OCI-LY7 (cell line): ENCODE results near the gene LPCAT3. TPM values are rescaled to one million over a fixed set of nuclear protein-coding genes. Genes with fewer than 3 reads are reported as not detected.
"Not testable (repeated sequence)": the region's sequence is repeated elsewhere in the genome, so short reads cannot be mapped to it uniquely, and the experiment has no call there.

Experiments
- BruUV-seq: library from RNA; stranded (reverse); fragments of 400-500 nt; replicated peaks from 2 replicates; lab custom pipeline; 2021; lab: Mats Ljungman, UMichigan
- CTCF ChIA-PET: fragments of 300-600 bp; sonication (Branson Sonifier 250); formaldehyde crosslinking; loops from one replicate; lab custom pipeline; 2022; ENCODE audit warnings: antibody characterized with exemption; ENCODE audit not compliant: unreplicated experiment; lab: Charles Lee
- POLR2A ChIA-PET: fragments of 300-600 bp; sonication (Branson Sonifier 250); formaldehyde crosslinking; loops from one replicate; lab custom pipeline; 2022; ENCODE audit warnings: antibody characterized with exemption; lab: Charles Lee
- DNase-seq: peaks from one replicate; pipeline ENCODE4 v3.0.0-alpha.2; 2015; ENCODE audit warnings: low spot score
- H2AFZ ChIP-seq: fragments of 200-600 bp; sonication (generic), shearing (Covaris generic); 2 replicates; pipeline ENCODE4 v1.6.1; 2014; ENCODE audit warnings: mild to moderate bottlenecking, antibody characterized with exemption, low read length, moderate library complexity
- H3K27ac ChIP-seq: fragments of 200-600 bp; sonication (generic); 2 replicates; pipeline ENCODE4 v1.5.1; 2014; ENCODE audit warnings: mixed run types, low read depth, mild to moderate bottlenecking, moderate library complexity, low read length, inconsistent platforms; ENCODE audit not compliant: poor library complexity, severe bottlenecking
- H3K36me3 ChIP-seq: fragments of 200-600 bp; sonication (generic); 2 replicates; pipeline ENCODE4 v1.6.1; 2014; ENCODE audit warnings: mild to moderate bottlenecking, antibody characterized with exemption, low read length, moderate library complexity, mixed read lengths; ENCODE audit not compliant: insufficient read depth
- H3K4me1 ChIP-seq: fragments of 200-600 bp; sonication (generic); 2 replicates; pipeline ENCODE4 v1.5.1; 2014; ENCODE audit warnings: mild to moderate bottlenecking, low read length; ENCODE audit not compliant: insufficient read depth, poor library complexity, severe bottlenecking
- H3K4me2 ChIP-seq: fragments of 200-600 bp; sonication (generic); 2 replicates; pipeline ENCODE4 v1.6.1; 2014; ENCODE audit warnings: mild to moderate bottlenecking, low read length
- H3K4me3 ChIP-seq: fragments of 200-600 bp; sonication (generic); 2 replicates; pipeline ENCODE4 v1.5.1; 2014; ENCODE audit warnings: mild to moderate bottlenecking, low read depth, low read length; ENCODE audit not compliant: poor library complexity, severe bottlenecking
- H3K79me2 ChIP-seq: fragments of 200-600 bp; sonication (generic); 2 replicates; pipeline ENCODE4 v1.6.1; 2016; ENCODE audit warnings: low read depth, mild to moderate bottlenecking, low read length, moderate library complexity, mixed read lengths; ENCODE audit not compliant: insufficient read depth
- H3K9me2 ChIP-seq: fragments of 200-600 bp; sonication (generic); 2 replicates; pipeline ENCODE4 v1.6.1; 2016; ENCODE audit warnings: mild to moderate bottlenecking, low read length, mixed read lengths; ENCODE audit not compliant: insufficient read depth
- H3K9me3 ChIP-seq: fragments of 200-600 bp; sonication (generic); 2 replicates; pipeline ENCODE4 v1.6.1; 2014; ENCODE audit warnings: mild to moderate bottlenecking, mixed run types, low read length, mixed read lengths
- H4K20me1 ChIP-seq: fragments of 200-600 bp; sonication (generic); 2 replicates; pipeline ENCODE4 v1.6.1; 2014; ENCODE audit warnings: mild to moderate bottlenecking, antibody characterized with exemption, low read length, moderate library complexity, mixed read lengths; ENCODE audit not compliant: insufficient read depth
- EZH2phosphoT487 ChIP-seq: fragments of 200-600 bp; sonication (generic); IDR thresholded peaks from 2 replicates; pipeline ENCODE4 v1.6.1; 2018; ENCODE audit warnings: low read depth, borderline replicate concordance, mild to moderate bottlenecking, mixed run types, antibody characterized with exemption, low read length, moderate library complexity, mixed read lengths
- intact Hi-C: fragments of 100-400 bp; cut with micrococcal nuclease; formaldehyde crosslinking; loops from one replicate; pipeline ENCODE4 v1.10.0; 2022; ENCODE audit not compliant: unreplicated experiment
- total RNA-seq, 2 experiments: library from RNA; depleted of rRNA in 1 of 2; stranded (reverse); fragments of >200 nt in 1 of 2; shearing (Covaris generic) in 1 of 2; gene quantifications; 2 replicates each; pipeline ENCODE4 v1.2.3, GENCODE V29; 2014 to 2022
- TF ChIP-seq, protein P1 (sequence below): fragments of 200-600 bp; sonication (generic); conservative IDR thresholded peaks from 2 replicates; pipeline ENCODE4 v1.5.1; 2014; ENCODE audit warnings: mild to moderate bottlenecking, antibody characterized with exemption, low read length, moderate library complexity, mixed read lengths

LPCAT3 gene
- total RNA-seq, 2 experiments from 2014 or later: 17.4 to 29.7 TPM

DNA sequence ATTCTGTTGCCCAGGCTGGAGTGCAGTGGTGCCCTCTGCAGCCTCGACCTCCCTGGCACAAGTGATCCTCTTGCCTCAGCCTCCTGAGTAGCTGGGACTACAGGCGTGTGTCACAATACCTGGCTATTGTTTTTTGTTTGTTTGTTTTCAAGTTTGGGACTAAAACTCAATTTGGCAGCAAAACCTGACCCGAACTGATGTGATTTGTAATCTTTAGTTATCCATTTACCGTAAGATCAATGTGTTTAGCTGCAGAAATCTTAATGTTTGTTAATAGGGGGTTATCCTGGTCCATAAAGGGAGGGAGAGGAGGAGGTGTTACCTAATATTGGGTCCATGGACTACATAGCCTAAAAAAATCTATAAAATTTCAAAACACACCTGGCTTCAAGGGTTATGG lies 41.5 kb upstream of the LPCAT3 start:
- H3K4me3 ChIP-seq: no peak overlapping the region
- ChIA-PET POLR2A (no interaction called here), CTCF (no interaction called here)
- H3K27ac ChIP-seq: no peak overlapping the region
- H3K9me3 ChIP-seq: no peaks in the 10 kb centered on the region
- no peaks in the 10 kb centered on the region for H3K9me2 ChIP-seq
- H3K4me2 ChIP-seq: no peak overlapping the region
- H3K79me2 ChIP-seq: no peaks in the 10 kb centered on the region
- H4K20me1 ChIP-seq: no peaks in the 10 kb centered on the region
- BruUV-seq: no TSS peak
- intact Hi-C loops: no loop called here
- H3K36me3 ChIP-seq: no peaks in the 10 kb centered on the region
- H3K4me1 ChIP-seq: no peaks in the 10 kb centered on the region
- TF ChIP-seq, protein P1, sequence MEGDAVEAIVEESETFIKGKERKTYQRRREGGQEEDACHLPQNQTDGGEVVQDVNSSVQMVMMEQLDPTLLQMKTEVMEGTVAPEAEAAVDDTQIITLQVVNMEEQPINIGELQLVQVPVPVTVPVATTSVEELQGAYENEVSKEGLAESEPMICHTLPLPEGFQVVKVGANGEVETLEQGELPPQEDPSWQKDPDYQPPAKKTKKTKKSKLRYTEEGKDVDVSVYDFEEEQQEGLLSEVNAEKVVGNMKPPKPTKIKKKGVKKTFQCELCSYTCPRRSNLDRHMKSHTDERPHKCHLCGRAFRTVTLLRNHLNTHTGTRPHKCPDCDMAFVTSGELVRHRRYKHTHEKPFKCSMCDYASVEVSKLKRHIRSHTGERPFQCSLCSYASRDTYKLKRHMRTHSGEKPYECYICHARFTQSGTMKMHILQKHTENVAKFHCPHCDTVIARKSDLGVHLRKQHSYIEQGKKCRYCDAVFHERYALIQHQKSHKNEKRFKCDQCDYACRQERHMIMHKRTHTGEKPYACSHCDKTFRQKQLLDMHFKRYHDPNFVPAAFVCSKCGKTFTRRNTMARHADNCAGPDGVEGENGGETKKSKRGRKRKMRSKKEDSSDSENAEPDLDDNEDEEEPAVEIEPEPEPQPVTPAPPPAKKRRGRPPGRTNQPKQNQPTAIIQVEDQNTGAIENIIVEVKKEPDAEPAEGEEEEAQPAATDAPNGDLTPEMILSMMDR: no peak
- TF ChIP-seq EZH2phosphoT487: no peak
- no peak overlapping the region for H2AFZ ChIP-seq
- no peak for DNase-seq

DNA sequence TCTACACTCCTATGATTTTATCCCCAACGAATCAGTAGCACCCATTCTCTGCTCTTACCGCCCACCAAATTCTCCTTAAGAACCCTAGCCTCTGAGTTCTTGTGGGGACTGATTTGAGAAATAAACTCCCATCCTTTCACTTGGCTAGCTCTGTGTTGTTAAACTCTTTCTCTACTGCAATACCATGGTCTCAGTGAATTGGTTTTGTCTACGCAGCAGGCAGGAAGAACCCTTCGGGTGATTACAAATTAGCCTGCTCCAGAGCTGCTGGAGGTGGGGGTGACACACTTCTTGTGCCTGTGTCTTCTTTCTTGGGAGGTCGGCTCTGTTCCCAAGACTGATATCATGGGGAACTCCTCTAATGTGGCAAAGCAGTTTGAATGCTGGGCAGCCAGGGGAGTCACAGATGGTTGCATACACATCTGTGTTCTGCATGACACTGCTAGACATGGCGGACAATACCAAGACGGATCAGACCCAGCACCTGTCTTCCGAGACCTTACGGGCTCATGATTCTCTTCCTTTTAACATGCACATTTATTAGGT lies 40.6 kb upstream of the LPCAT3 start:
- no TSS peak for BruUV-seq
- Histone ChIP-seq H3K9me3 (no peaks in the 10 kb centered on the region), H3K4me2 (no peak overlapping the region), H3K4me1 (no peaks in the 10 kb centered on the region), H3K79me2 (no peaks in the 10 kb centered on the region), H2AFZ (no peak overlapping the region), H3K36me3 (no peaks in the 10 kb centered on the region), H3K9me2 (no peaks in the 10 kb centered on the region), H3K27ac (no peak overlapping the region), H4K20me1 (no peaks in the 10 kb centered on the region), H3K4me3 (no peak overlapping the region)
- CTCF ChIA-PET: no interaction called here
- TF ChIP-seq, protein P1: no peak
- TF ChIP-seq EZH2phosphoT487: no peak
- POLR2A ChIA-PET: interaction anchor here (0.7 kb wide), 1 partner anchor 81 kb away, joined by 4 read pairs; no protein-coding TSS in a partner anchor
- intact Hi-C loops: no loop called here
- DNase-seq: no peak

- intact Hi-C loops: no loop called here
- H3K9me2 ChIP-seq: no peaks in the 10 kb centered on the region
- DNase-seq: no peak
- no peaks in the 10 kb centered on the region for H3K36me3 ChIP-seq
- TF ChIP-seq, protein P1: no peak
- TF ChIP-seq EZH2phosphoT487: no peak
- ChIA-PET CTCF (interaction anchor here (0.9 kb wide), 1 partner anchor 111 kb away, joined by 3 read pairs; no protein-coding TSS in a partner anchor), POLR2A (interaction anchor here (0.6 to 0.7 kb wide), 2 partner anchors 40 to 81 kb away, joined by 3 to 4 read pairs; partner anchors contain the start of gene LPCAT3)
- H3K4me1 ChIP-seq: no peaks in the 10 kb centered on the region
- H4K20me1 ChIP-seq: no peaks in the 10 kb centered on the region
- no peaks in the 10 kb centered on the region for H3K79me2 ChIP-seq
- H3K27ac ChIP-seq: no peak overlapping the region
- H3K4me2 ChIP-seq: no peak overlapping the region
- BruUV-seq: no TSS peak
- H2AFZ ChIP-seq: no peak overlapping the region
- H3K9me3 ChIP-seq: no peaks in the 10 kb centered on the region
- no peak overlapping the region for H3K4me3 ChIP-seq
Observed at GRCh38 chr12:7058163-7058845, 40.0 kb upstream of the LPCAT3 start.

- CTCF ChIA-PET, H2AFZ ChIP-seq, H3K9me2 ChIP-seq, H3K4me1 ChIP-seq, DNase-seq, H3K79me2 ChIP-seq, H3K4me2 ChIP-seq, H4K20me1 ChIP-seq, H3K27ac ChIP-seq, H3K4me3 ChIP-seq, H3K36me3 ChIP-seq, intact Hi-C loops, BruUV-seq, H3K9me3 ChIP-seq: not testable (repeated sequence)
- POLR2A ChIA-PET: interaction anchor here (0.5 kb wide), 1 partner anchor 692 kb away, joined by 4 read pairs; the partner anchor contains the start of gene CLEC4C
Observed at GRCh38 chr12:7055736-7056135, 37.5 kb upstream of the LPCAT3 start.
